ENCODE data around the gene MEF2D. TPM values are rescaled to one million over a fixed set of nuclear protein-coding genes. Genes with fewer than 3 reads are reported as not detected.

MEF2D gene
- total RNA-seq, 1 donor from 2014 or later, result 67.0 TPM

Other genes with a start within 250 kb of the MEF2D start
- gene SMG5, start 217.9 kb downstream of the MEF2D start, total RNA-seq, result 42.3 and 63.9 TPM in 2 replicates
- 1.9 TPM in 2 replicates for gene TMEM79, start 216.4 kb downstream of the MEF2D start, total RNA-seq
- gene GLMP, start 205.1 kb downstream of the MEF2D start, total RNA-seq, result 106 and 141 TPM in 2 replicates
- not detected in 2 replicates for gene VHLL, start 201.5 kb downstream of the MEF2D start, total RNA-seq
- gene CCT3, start 162.5 kb downstream of the MEF2D start, total RNA-seq, result 298 and 380 TPM in 2 replicates
- not detected in 2 replicates for gene TSACC, start 162.2 kb downstream of the MEF2D start, total RNA-seq
- gene RHBG, start 131.6 kb downstream of the MEF2D start, total RNA-seq, result not detected in 2 replicates
- 5.7 and 14.5 TPM in 2 replicates for gene IQGAP3, start 71.8 kb upstream of the MEF2D start, total RNA-seq
- not detected in 2 replicates for gene TTC24, start 78.9 kb upstream of the MEF2D start, total RNA-seq
- 55.4 and 76.2 TPM in 2 replicates for gene NAXE, start 91.0 kb upstream of the MEF2D start, total RNA-seq
- gene GPATCH4, start 100.7 kb upstream of the MEF2D start, total RNA-seq, result 10.8 and 36.9 TPM in 2 replicates
- not detected in 2 replicates for gene HAPLN2, start 118.6 kb upstream of the MEF2D start, total RNA-seq
- 0.24 TPM in 1 of 2 replicates, not detected in the other for gene BCAN, start 141.3 kb upstream of the MEF2D start, total RNA-seq
- 250 and 276 TPM in 2 replicates for gene NES, start 176.6 kb upstream of the MEF2D start, total RNA-seq
- 0.35 and 0.63 TPM in 2 replicates for gene CRABP2, start 204.8 kb upstream of the MEF2D start, total RNA-seq
- gene METTL25B, start 227.7 kb upstream of the MEF2D start, total RNA-seq, result 8.8 and 9.5 TPM in 2 replicates
- 18.6 and 19.5 TPM in 2 replicates for gene ISG20L2, start 228.0 kb upstream of the MEF2D start, total RNA-seq
- gene MRPL24, start 240.3 kb upstream of the MEF2D start, total RNA-seq, result 48.3 and 79.0 TPM in 2 replicates